HG02884 (cell line): Measurements from ENCODE around the gene ENPP3.

Source experiments
- ATAC-seq: cut with Tn5 transposase; IDR thresholded peaks from one replicate; pipeline ENCODE4 v1.9.1; 2021; ENCODE audit warnings: mild to moderate bottlenecking, moderate library complexity; ENCODE audit not compliant: unreplicated experiment

The ENPP3 gene

GRCh38 chr6:131791476-131791875 is 154.4 kb downstream of the ENPP3 start:
- ATAC-seq: no peak

GRCh38 chr6:131792091-131792496 is 155.0 kb downstream of the ENPP3 start:
- ATAC-seq: no peak

- no peak for ATAC-seq
Measured at GRCh38 chr6:131795366-131795765, 158.3 kb downstream of the ENPP3 start.
